AG09319 (cell line): ENCODE measurements around the gene ANP32B.
A peak's percentile ranks its signal among the peaks of the same experiment; 100 is the strongest.

ENCODE experiments used
- DNase-seq: peaks from one replicate; pipeline ENCODE4 v3.0.0-alpha.2; 2010; ENCODE audit warnings: low read depth; ENCODE audit errors: extremely low read depth
- TF ChIP-seq, protein P1 (sequence below): IDR thresholded peaks from 2 replicates; pipeline ENCODE4 v1.5.1; 2011; ENCODE audit warnings: low read depth, mild to moderate bottlenecking, inconsistent platforms, low read length, moderate library complexity

The ANP32B gene

DNA sequence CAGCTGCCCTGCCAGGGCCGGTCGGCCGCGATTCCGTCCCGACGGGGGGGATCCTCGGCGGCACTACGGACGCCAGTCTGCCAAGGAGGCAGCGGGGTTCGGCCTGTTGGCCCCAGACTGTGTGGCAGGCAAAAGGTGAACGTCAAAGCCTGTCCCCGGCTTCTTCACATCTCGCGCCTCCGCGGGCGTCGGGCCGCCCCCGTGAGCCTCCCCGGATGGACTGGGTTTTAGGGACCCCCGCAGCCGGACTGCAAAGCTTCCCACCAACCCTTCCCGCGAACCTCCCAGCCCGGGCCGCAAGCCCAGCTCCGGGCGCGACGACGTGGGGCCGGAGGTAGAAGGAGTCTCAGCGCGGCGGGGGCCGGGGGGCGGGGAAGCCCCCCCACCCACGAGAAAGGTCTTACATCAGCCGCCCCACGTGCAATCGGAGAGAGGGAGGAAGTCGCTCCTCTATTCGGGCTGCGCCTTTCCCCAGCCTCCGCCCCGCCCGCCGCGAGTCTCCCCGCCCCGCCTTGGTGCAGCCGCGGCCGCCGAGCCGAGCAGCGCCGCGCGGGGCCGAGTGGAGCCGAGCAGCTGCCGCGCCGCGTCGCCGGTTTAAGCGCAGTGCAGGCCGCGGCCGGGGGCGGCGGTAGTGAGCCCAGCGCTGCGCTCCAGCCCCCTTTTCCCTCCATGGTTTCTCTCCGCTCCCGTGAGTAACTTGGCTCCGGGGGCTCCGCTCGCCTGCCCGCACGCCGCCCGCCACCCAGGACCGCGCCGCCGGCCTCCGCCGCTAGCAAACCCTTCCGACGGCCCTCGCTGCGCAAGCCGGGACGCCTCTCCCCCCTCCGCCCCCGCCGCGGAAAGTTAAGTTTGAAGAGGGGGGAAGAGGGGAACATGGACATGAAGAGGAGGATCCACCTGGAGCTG, at the start of gene ANP32B:
Gene ANP32B (plus strand): TSS at position 659 of the 906 bp plus-strand sequence. CDS start 215 bp downstream, at position 874.
- DNase-seq = peak; percentile 87
- TF ChIP-seq, protein P1, sequence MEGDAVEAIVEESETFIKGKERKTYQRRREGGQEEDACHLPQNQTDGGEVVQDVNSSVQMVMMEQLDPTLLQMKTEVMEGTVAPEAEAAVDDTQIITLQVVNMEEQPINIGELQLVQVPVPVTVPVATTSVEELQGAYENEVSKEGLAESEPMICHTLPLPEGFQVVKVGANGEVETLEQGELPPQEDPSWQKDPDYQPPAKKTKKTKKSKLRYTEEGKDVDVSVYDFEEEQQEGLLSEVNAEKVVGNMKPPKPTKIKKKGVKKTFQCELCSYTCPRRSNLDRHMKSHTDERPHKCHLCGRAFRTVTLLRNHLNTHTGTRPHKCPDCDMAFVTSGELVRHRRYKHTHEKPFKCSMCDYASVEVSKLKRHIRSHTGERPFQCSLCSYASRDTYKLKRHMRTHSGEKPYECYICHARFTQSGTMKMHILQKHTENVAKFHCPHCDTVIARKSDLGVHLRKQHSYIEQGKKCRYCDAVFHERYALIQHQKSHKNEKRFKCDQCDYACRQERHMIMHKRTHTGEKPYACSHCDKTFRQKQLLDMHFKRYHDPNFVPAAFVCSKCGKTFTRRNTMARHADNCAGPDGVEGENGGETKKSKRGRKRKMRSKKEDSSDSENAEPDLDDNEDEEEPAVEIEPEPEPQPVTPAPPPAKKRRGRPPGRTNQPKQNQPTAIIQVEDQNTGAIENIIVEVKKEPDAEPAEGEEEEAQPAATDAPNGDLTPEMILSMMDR = peak; percentile 61

DNA sequence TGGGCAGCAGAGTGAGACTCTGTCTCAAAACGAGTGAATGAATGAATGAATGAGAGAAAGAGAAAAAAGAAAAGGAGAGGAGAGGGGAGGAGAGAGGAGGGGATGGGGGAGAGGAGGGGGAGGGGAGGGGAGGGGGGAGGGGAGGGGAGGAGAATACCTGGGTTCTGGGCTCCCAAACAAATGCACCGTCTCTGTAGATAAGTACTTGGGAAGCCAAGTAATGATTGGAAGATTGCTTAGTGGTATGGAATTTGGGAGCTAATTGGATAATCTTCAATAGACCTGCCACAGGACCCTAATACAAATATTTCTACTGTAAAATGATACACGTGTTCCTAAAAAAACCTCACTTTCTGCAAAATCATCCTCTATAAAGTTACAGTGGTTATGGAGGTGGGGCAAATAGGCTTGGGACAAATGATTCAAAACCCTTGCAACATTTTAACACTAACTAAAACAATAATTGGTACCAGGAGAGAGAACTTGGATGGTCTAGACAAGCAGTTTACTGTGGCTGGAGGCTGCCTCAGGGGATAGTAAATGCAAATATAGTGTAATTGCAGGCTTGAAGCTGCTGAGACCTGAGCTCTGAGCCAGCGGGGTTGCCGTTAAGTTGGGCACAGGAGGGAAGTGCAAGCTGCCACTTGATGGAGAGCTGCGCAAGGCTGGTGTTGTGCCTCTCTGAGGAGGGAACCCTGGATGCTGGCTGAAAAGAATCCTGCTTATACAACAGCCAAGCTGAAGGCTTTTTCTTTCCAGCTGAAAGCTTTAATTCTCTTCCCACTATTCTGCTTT, 48.6 kb upstream of the ANP32B start:
- DNase-seq = no peak
- TF ChIP-seq, protein P1 = no peak

DNA sequence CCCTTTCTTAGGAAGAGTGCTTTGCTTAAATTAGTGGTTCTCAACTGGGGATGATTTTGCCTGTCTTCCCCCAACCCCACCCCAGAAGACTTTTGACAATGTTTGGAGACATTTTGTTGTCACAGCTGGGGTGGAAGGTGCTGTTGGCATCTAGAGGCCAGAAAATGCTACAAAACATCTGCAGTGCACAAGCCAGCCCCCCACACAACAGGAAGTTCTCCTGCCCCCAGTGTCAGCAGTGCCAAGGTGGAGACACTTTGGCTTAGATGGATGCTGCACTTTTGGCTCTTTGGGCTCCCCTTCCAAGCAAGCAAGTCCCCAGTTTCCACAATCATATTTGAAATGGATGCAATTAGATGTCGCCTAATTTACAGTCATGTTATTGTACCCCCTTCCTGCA, 47.9 kb upstream of the ANP32B start:
- TF ChIP-seq, protein P1 = no peak
- no peak for DNase-seq

DNA sequence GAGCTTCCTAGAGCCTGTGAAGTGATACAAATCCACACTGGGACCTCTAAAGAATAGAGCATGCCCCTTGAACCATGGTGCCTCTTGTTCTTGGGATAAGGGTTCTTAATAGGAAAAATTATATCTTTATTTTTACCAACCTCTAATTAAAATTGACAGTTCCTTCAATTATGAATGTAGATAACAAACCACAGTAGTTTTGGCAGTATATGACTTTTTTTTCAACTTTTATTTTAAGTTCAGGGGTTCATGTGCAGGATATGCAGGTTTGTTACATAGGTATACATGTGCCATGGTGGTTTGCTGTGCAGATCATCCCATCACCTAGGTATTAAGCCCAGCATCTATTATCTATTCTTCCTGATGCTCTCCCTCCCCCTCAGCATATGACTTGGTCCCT, 46.1 kb upstream of the ANP32B start:
- TF ChIP-seq, protein P1 = no peak
- DNase-seq = no peak

DNA sequence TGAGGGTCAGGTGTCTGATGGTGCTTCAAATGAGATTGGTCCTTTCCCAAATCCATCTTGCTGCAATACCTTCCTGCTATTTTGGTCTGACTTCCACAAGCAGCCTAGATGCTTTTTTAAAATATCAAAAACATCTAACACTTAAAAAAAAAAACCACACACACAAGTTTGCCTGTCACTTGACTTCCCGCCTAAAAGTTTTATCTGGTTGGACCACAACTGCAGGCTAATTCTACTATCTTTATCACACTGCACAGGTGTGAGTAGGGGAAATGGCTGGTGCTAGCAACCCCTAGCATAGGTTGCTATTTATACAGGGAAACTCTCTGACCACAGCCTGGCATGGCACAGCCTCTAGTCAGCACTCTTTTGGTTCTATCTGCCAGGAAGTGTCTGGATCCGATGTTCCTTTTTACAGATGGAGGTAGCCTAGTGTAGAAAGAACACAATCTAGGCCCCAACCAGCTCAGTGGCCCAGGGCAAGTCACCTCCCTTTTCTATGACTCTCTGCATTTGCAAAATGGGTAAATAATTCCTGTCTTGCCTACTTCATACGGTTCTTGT, 45.0 kb upstream of the ANP32B start, which contains the start of gene HEMGN:
Gene HEMGN (minus strand): TSS at position 92 of the 564 bp plus-strand sequence. CDS start 36 bp downstream, at position 56.
- DNase-seq = no peak
- TF ChIP-seq, protein P1 = no peak

DNA sequence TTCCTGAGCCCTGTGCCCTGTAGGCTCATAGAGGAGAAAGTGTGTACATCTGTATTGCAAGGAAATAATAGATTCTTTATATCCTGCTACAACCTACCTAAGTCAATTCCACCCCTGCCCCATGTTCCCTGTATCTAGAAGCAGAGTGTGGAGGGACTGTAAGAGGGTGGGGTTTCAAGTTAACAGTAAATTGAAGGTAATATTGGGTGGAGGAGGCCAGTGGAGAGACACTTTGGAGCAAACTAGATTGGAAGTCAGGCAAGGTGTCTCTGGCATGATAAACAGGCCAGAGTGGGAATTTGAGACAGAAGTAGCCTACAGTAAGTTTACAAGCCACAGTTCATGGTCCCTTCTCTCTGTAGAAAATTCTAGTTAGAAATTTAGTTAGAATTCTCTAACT, 42.9 kb upstream of the ANP32B start:
- TF ChIP-seq, protein P1 = no peak
- no peak for DNase-seq
